LHCN-M2 (cell line): Measurements from ENCODE around the gene HOXD10. TPM values are rescaled to one million over a fixed set of nuclear protein-coding genes. Genes with fewer than 3 reads are reported as not detected.
A peak's percentile ranks its signal among the peaks of the same experiment; 100 is the strongest.

Source experiments
- DNase-seq: peaks from one replicate; pipeline ENCODE4 v3.0.0-alpha.2; 2012; ENCODE audit warnings: low read depth
- total RNA-seq: library from RNA; depleted of rRNA; stranded (reverse); fragments of >200 nt; gene quantifications from 2 replicates; pipeline ENCODE4 v1.2.3, GENCODE V29; 2014

Gene HOXD10
- total RNA-seq, 1 experiment from 2014 or later: not detected

- no peak for DNase-seq
These were observed 33.5 kb downstream of the HOXD10 start for GRCh38 chr2:176149939-176150583.

- no peak for DNase-seq
These were observed 34.2 kb downstream of the HOXD10 start for GRCh38 chr2:176150584-176151441.

GRCh38 chr2:176151442-176152287 is 35.1 kb downstream of the HOXD10 start, which contains the start of gene HOXD4:
HOXD4 (plus strand) TSS chr2:176151550; CDS start chr2:176151634, 84 bp downstream.
- no peak for DNase-seq

- DNase-seq: no peak
These were observed 36.0 kb downstream of the HOXD10 start for GRCh38 chr2:176152350-176153181.

- DNase-seq: no peak
These were observed 38.1 kb downstream of the HOXD10 start for GRCh38 chr2:176154576-176155252.

- no peak for DNase-seq
These were observed 38.9 kb downstream of the HOXD10 start for GRCh38 chr2:176155356-176156044.

GRCh38 chr2:176156301-176156806 is 39.8 kb downstream of the HOXD10 start:
- no peak for DNase-seq

- no peak for DNase-seq
These were observed 40.4 kb downstream of the HOXD10 start, which contains the start of gene HOXD3 for GRCh38 chr2:176156807-176157498. HOXD3 (plus strand) TSS chr2:176157307; CDS start chr2:176169115, 11,808 bp downstream.

GRCh38 chr2:176157499-176158185 is 41.1 kb downstream of the HOXD10 start:
- peak; percentile 4 for DNase-seq

GRCh38 chr2:176158186-176158591 is 41.6 kb downstream of the HOXD10 start:
- DNase-seq: no peak

GRCh38 chr2:176158855-176159662 is 42.5 kb downstream of the HOXD10 start:
- no peak for DNase-seq

- no peak for DNase-seq
These were observed 43.2 kb downstream of the HOXD10 start for GRCh38 chr2:176159663-176160250.

GRCh38 chr2:176160251-176160985 is 43.8 kb downstream of the HOXD10 start:
- DNase-seq: no peak

- no peak for DNase-seq
These were observed 44.6 kb downstream of the HOXD10 start for GRCh38 chr2:176160986-176161824.
